Glutamatergic neuron (in vitro differentiated cells): ENCODE data around the gene JARID2. TPM values are rescaled to one million over a fixed set of nuclear protein-coding genes. Genes with fewer than 3 reads are reported as not detected.
A peak's percentile ranks its signal among the peaks of the same experiment; 100 is the strongest.

Source experiments
- DNase-seq: peaks from one replicate; pipeline ENCODE4 v3.0.0; 2022
- H3K27ac Mint-ChIP-seq: one replicate; pipeline ENCODE4 v1.8.0; 2020; ENCODE audit warnings: mild to moderate bottlenecking, mixed read lengths, inconsistent platforms; ENCODE audit not compliant: unreplicated experiment
- H3K27me3 Mint-ChIP-seq: one replicate; pipeline ENCODE4 v1.8.0; 2020; ENCODE audit warnings: mild to moderate bottlenecking, moderate library complexity, mixed read lengths, inconsistent platforms; ENCODE audit not compliant: unreplicated experiment
- H3K36me3 Mint-ChIP-seq: one replicate; pipeline ENCODE4 v1.8.0; 2020; ENCODE audit warnings: mild to moderate bottlenecking, mixed read lengths, inconsistent platforms; ENCODE audit not compliant: unreplicated experiment
- H3K4me1 Mint-ChIP-seq: one replicate; pipeline ENCODE4 v1.8.0; 2020; ENCODE audit warnings: mild to moderate bottlenecking, low read depth, mixed read lengths, inconsistent platforms; ENCODE audit not compliant: unreplicated experiment
- H3K4me3 Mint-ChIP-seq: one replicate; pipeline ENCODE4 v1.8.0; 2020; ENCODE audit warnings: mild to moderate bottlenecking, mixed read lengths, inconsistent platforms; ENCODE audit not compliant: unreplicated experiment
- H3K9me3 Mint-ChIP-seq: one replicate; pipeline ENCODE4 v1.8.0; 2020; ENCODE audit warnings: mild to moderate bottlenecking, moderate library complexity, mixed read lengths, inconsistent platforms; ENCODE audit not compliant: unreplicated experiment
- CTCF ChIP-seq: fragments of 200-600 bp; sonication (generic); IDR thresholded peaks from one replicate; pipeline ENCODE4 v1.5.0; 2021; ENCODE audit not compliant: partially characterized antibody, unreplicated experiment
- total RNA-seq: library from RNA; stranded (reverse); fragmentation: NEBNext Ultra II Directional; extraction: Animal tissue kit (Norgen Biotek cat#: 25700); gene quantifications from one replicate; pipeline ENCODE4 v1.2.1, GENCODE V29; 2021; ENCODE audit not compliant: unreplicated experiment

Gene JARID2
- total RNA-seq, 1 donor from 2014 or later, result 83.8 TPM

GRCh38 chr6:15324427-15324985 is 78.6 kb downstream of the JARID2 start:
- Mint-ChIP-seq H3K36me3 (no peaks in the 10 kb centered on the region), H3K27me3 (peaks cover 2% of the 10 kb centered on the region), H3K4me1 (peaks cover 58% of the 10 kb centered on the region), H3K4me3 (no peak overlapping the region), H3K27ac (no peak overlapping the region), H3K9me3 (peaks cover 12% of the 10 kb centered on the region)
- TF ChIP-seq CTCF, result no peak
- DNase-seq, result no peak

- Mint-ChIP-seq H3K4me3 (no peak overlapping the region), H3K27me3 (peaks cover 2% of the 10 kb centered on the region), H3K27ac (no peak overlapping the region), H3K36me3 (no peaks in the 10 kb centered on the region), H3K4me1 (peaks cover 62% of the 10 kb centered on the region), H3K9me3 (peaks cover 10% of the 10 kb centered on the region)
- DNase-seq, result no peak
- TF ChIP-seq CTCF, result no peak
Observed at GRCh38 chr6:15325540-15325955, 79.7 kb downstream of the JARID2 start.

- no peak for DNase-seq
- TF ChIP-seq CTCF, result no peak
- peaks cover 10% of the 10 kb centered on the region for H3K9me3 Mint-ChIP-seq
- H3K4me3 Mint-ChIP-seq, result no peak overlapping the region
- H3K4me1 Mint-ChIP-seq, result peaks cover 63% of the 10 kb centered on the region
- H3K36me3 Mint-ChIP-seq, result no peaks in the 10 kb centered on the region
- peaks cover 2% of the 10 kb centered on the region for H3K27me3 Mint-ChIP-seq
- no peak overlapping the region for H3K27ac Mint-ChIP-seq
Observed at GRCh38 chr6:15326067-15326614, 80.3 kb downstream of the JARID2 start.

GRCh38 chr6:15327271-15327670 is 81.4 kb downstream of the JARID2 start:
- H3K27ac Mint-ChIP-seq, result peak overlapping the region; percentile 54
- peaks cover 10% of the 10 kb centered on the region for H3K9me3 Mint-ChIP-seq
- TF ChIP-seq CTCF, result no peak
- H3K4me1 Mint-ChIP-seq, result peaks cover 66% of the 10 kb centered on the region
- H3K27me3 Mint-ChIP-seq, result peaks cover 2% of the 10 kb centered on the region
- no peak overlapping the region for H3K4me3 Mint-ChIP-seq
- DNase-seq, result peak; percentile 34
- no peaks in the 10 kb centered on the region for H3K36me3 Mint-ChIP-seq

GRCh38 chr6:15329197-15329671 is 83.4 kb downstream of the JARID2 start:
- Mint-ChIP-seq H3K4me1 (peaks cover 71% of the 10 kb centered on the region), H3K36me3 (no peaks in the 10 kb centered on the region), H3K27me3 (peaks cover 2% of the 10 kb centered on the region), H3K27ac (peak overlapping the region; percentile 50), H3K9me3 (peaks cover 10% of the 10 kb centered on the region), H3K4me3 (no peak overlapping the region)
- DNase-seq, result no peak
- no peak for TF ChIP-seq CTCF
